ENCODE measurements around the gene TLE4. TPM values are rescaled to one million over a fixed set of nuclear protein-coding genes. Genes with fewer than 3 reads are reported as not detected.

Gene TLE4
- total and polyA plus RNA-seq, 2 donors (not counting 1 experiment from before 2014, with no cell fraction given), result 34.7 to 57.3 TPM

GRCh38 chr9:79579624-79580023, 7.9 kb downstream of the TLE4 start:
- Histone ChIP-seq H3K9ac (ENCODE audit: low read length) (no peak overlapping the region), H3K4me2 (replicated peaks; ENCODE audit: low read depth, low read length, poor library complexity, severe bottlenecking) (no peak overlapping the region), H2AFZ (ENCODE audit: insufficient read depth, low read depth, low read length, poor library complexity, severe bottlenecking) (no peak overlapping the region), H4K20me1 (ENCODE audit: control insufficient read depth, insufficient read depth, low read length, poor library complexity, severe bottlenecking) (peaks cover 35% of the 10 kb centered on the region), H3K27ac (ENCODE audit: low read length in 2 of 2) (no peak overlapping the region), H3K9me3 (ENCODE audit: control extremely low read depth in 1 of 3, control insufficient read depth in 2 of 3, insufficient read depth in 1 of 3, low read length in 2 of 3) (no peaks in the 10 kb centered on the region), H3K36me3 (replicated peaks in 1 of 2; ENCODE audit: control extremely low read depth in 1 of 2, control insufficient read depth in 1 of 2, extremely low read depth in 1 of 2, insufficient read depth in 2 of 2, low read length in 1 of 2) (peaks cover 3 to 4% of the 10 kb centered on the region in 2 experiments), H3K79me2 (ENCODE audit: control insufficient read depth, insufficient read depth, low read length) (peaks cover 49% of the 10 kb centered on the region), H3K4me1 (ENCODE audit: control insufficient read depth in 2 of 2, insufficient read depth in 2 of 2, low read length in 2 of 2) (peaks cover 29 to 30% of the 10 kb centered on the region in 2 donors), H3K27me3 (replicated peaks in 1 of 4; ENCODE audit: control extremely low read depth in 1 of 4, control insufficient read depth in 3 of 4, insufficient read depth in 4 of 4, low read length in 3 of 4) (no peaks in the 10 kb centered on the region), H3K4me3 (ENCODE audit: control extremely low read depth in 1 of 5, extremely low read depth in 1 of 5, insufficient read depth in 1 of 5, low read depth in 2 of 5, low read length in 4 of 5) (no peak overlapping the region)
- TF ChIP-seq CTCF (IDR thresholded peaks at IDR 0.05), result no peak
- TF ChIP-seq EZH2 (IDR thresholded peaks at IDR 0.05; ENCODE audit: borderline replicate concordance, insufficient read depth, low read depth, low read length, poor library complexity, severe bottlenecking), result no peak
- CTCF ChIA-PET, result no interaction called here
- Mint-ChIP-seq H3K27me3 (no peaks in the 10 kb centered on the region), H3K9me3 (ENCODE audit: insufficient read depth) (no peaks in the 10 kb centered on the region), H3K4me1 (peaks cover 74% of the 10 kb centered on the region), H3K27ac (no peak overlapping the region), H3K4me3 (no peak overlapping the region)
- no peak for DNase-seq
- POLR2A ChIA-PET, result no interaction called here
- no CpG with 5 or more reads among the region's 2 CpGs for WGBS (ENCODE audit: insufficient coverage)
- intact Hi-C loops (cut with micrococcal nuclease), result loop anchor here (10.0 kb wide), 2 partner anchors 305 to 585 kb away; no protein-coding TSS in a partner anchor
- ATAC-seq (ENCODE audit: low read depth), result no peak

- ATAC-seq (ENCODE audit: low read depth), result no peak
- CTCF ChIA-PET, result no interaction called here
- no peak overlapping the region for H3K4me3 Mint-ChIP-seq
- Histone ChIP-seq H4K20me1 (ENCODE audit: control insufficient read depth, insufficient read depth, low read length, poor library complexity, severe bottlenecking) (peaks cover 39% of the 10 kb centered on the region), H3K9me3 (ENCODE audit: control extremely low read depth in 1 of 3, control insufficient read depth in 2 of 3, insufficient read depth in 1 of 3, low read length in 2 of 3) (no peaks in the 10 kb centered on the region), H3K27me3 (replicated peaks in 1 of 4; ENCODE audit: control extremely low read depth in 1 of 4, control insufficient read depth in 3 of 4, insufficient read depth in 4 of 4, low read length in 3 of 4) (no peaks in the 10 kb centered on the region), H3K79me2 (ENCODE audit: control insufficient read depth, insufficient read depth, low read length) (peaks cover 53% of the 10 kb centered on the region), H2AFZ (ENCODE audit: insufficient read depth, low read depth, low read length, poor library complexity, severe bottlenecking) (no peak overlapping the region), H3K4me1 (ENCODE audit: control insufficient read depth in 2 of 2, insufficient read depth in 2 of 2, low read length in 2 of 2) (peaks cover 30 to 32% of the 10 kb centered on the region in 2 donors), H3K9ac (ENCODE audit: low read length) (no peak overlapping the region), H3K27ac (ENCODE audit: low read length in 2 of 2) (no peak overlapping the region), H3K36me3 (replicated peaks in 1 of 2; ENCODE audit: control extremely low read depth in 1 of 2, control insufficient read depth in 1 of 2, extremely low read depth in 1 of 2, insufficient read depth in 2 of 2, low read length in 1 of 2) (peaks cover 3 to 4% of the 10 kb centered on the region in 2 experiments), H3K4me2 (replicated peaks; ENCODE audit: low read depth, low read length, poor library complexity, severe bottlenecking) (no peak overlapping the region), H3K4me3 (ENCODE audit: control extremely low read depth in 1 of 5, extremely low read depth in 1 of 5, insufficient read depth in 1 of 5, low read depth in 2 of 5, low read length in 4 of 5) (no peak overlapping the region)
- intact Hi-C loops (cut with micrococcal nuclease), result no loop called here
- 100% methylated on average over 7 of the region's 7 CpGs for WGBS (ENCODE audit: insufficient coverage)
- no peak for DNase-seq
- TF ChIP-seq CTCF (IDR thresholded peaks at IDR 0.05) (no peak), EZH2 (IDR thresholded peaks at IDR 0.05; ENCODE audit: borderline replicate concordance, insufficient read depth, low read depth, low read length, poor library complexity, severe bottlenecking) (no peak)
- no peaks in the 10 kb centered on the region for H3K9me3 Mint-ChIP-seq (ENCODE audit: insufficient read depth)
- H3K27me3 Mint-ChIP-seq, result no peaks in the 10 kb centered on the region
- H3K4me1 Mint-ChIP-seq, result peaks cover 74% of the 10 kb centered on the region
- H3K27ac Mint-ChIP-seq, result no peak overlapping the region
- POLR2A ChIA-PET, result no interaction called here
Observed at GRCh38 chr9:79580055-79580454, 8.3 kb downstream of the TLE4 start.

All from B cell (primary cell).